IMR-90 (cell line): ENCODE results near the gene TERB1. TPM values are rescaled to one million over a fixed set of nuclear protein-coding genes. Genes with fewer than 3 reads are reported as not detected.

Experiments used
- ATAC-seq: fragments of 200-7000 bp; cut with Tn5 transposase; 2 replicates; pipeline ENCODE4 v1.9.1; 2020; ENCODE audit warnings: low read depth, mild to moderate bottlenecking, moderate library complexity
- Bru-seq: library from RNA; stranded (reverse); fragments of 400-500 nt; gene quantifications from one replicate; lab custom pipeline; 2021; lab: Mats Ljungman, UMichigan
- BruChase-seq, 2 experiments: library from RNA; stranded (reverse); fragments of 400-500 nt; gene quantifications; one replicate each; lab custom pipeline; 2021; lab: Mats Ljungman, UMichigan
- BruUV-seq: library from RNA; stranded (reverse); fragments of 400-500 nt; replicated peaks from 2 replicates; lab custom pipeline; 2021; lab: Mats Ljungman, UMichigan
- CTCF ChIA-PET: fragments of 300-600 bp; formaldehyde crosslinking; extraction: SDS; loops from one replicate; lab custom pipeline; 2021; ENCODE audit warnings: antibody characterized with exemption; lab: Yijun Ruan, JAX
- POLR2A ChIA-PET: fragments of 300-600 bp; sonication (Branson Sonifier 250); formaldehyde crosslinking; loops from one replicate; lab custom pipeline; 2022; ENCODE audit warnings: antibody characterized with exemption; ENCODE audit not compliant: unreplicated experiment; lab: Charles Lee
- DNase-seq: peaks from one replicate; pipeline ENCODE4 v3.0.0; 2013
- H2AFZ ChIP-seq: replicated peaks from 2 replicates; pipeline ENCODE3; 2013; ENCODE audit warnings: low read length, mild to moderate bottlenecking; ENCODE audit not compliant: poor library complexity
- H2AK5ac ChIP-seq: 2 replicates; pipeline ENCODE4 v1.6.1; 2013; ENCODE audit warnings: low read depth, low read length, inconsistent platforms
- H2AK9ac ChIP-seq: replicated peaks from 2 replicates; pipeline ENCODE3; 2013; ENCODE audit warnings: mild to moderate bottlenecking, low read depth, low read length, moderate library complexity; ENCODE audit not compliant: poor library complexity
- H2BK120ac ChIP-seq: 2 replicates; pipeline ENCODE4 v1.6.1; 2013; ENCODE audit warnings: low read depth, low read length, inconsistent platforms
- H2BK15ac ChIP-seq: 3 replicates; pipeline ENCODE4 v1.6.1; 2013; ENCODE audit warnings: low read depth, low read length, inconsistent platforms
- H2BK20ac ChIP-seq: 2 replicates; pipeline ENCODE4 v1.6.1; 2013; ENCODE audit warnings: low read depth, mild to moderate bottlenecking, inconsistent platforms, low read length, moderate library complexity
- H2BK5ac ChIP-seq: 2 replicates; pipeline ENCODE4 v1.6.1; 2013; ENCODE audit warnings: mild to moderate bottlenecking, low read depth, low read length, inconsistent platforms; ENCODE audit not compliant: poor library complexity, severe bottlenecking
- H3K14ac ChIP-seq: replicated peaks from 2 replicates; pipeline ENCODE4 v1.6.1; 2013; ENCODE audit warnings: low read depth, low read length, inconsistent platforms
- H3K18ac ChIP-seq: 2 replicates; pipeline ENCODE4 v1.6.1; 2013; ENCODE audit warnings: low read depth, low read length, control low read depth
- H3K23ac ChIP-seq: 2 replicates; pipeline ENCODE4 v1.6.1; 2013; ENCODE audit warnings: low read depth, low read length, inconsistent platforms
- H3K27ac ChIP-seq: 2 replicates; pipeline ENCODE4 v1.5.1; 2013; ENCODE audit warnings: mild to moderate bottlenecking, control low read depth, low read length; ENCODE audit not compliant: insufficient read depth
- H3K27me3 ChIP-seq: 2 replicates; pipeline ENCODE4 v1.6.1; 2013; ENCODE audit warnings: low read length; ENCODE audit not compliant: control insufficient read depth, insufficient read depth
- H3K36me3 ChIP-seq: 2 replicates; pipeline ENCODE4 v1.6.1; 2013; ENCODE audit warnings: low read length, mixed read lengths; ENCODE audit not compliant: control insufficient read depth, insufficient read depth
- H3K4ac ChIP-seq: 2 replicates; pipeline ENCODE4 v1.6.1; 2013; ENCODE audit warnings: low read depth, low read length, inconsistent platforms
- H3K4me1 ChIP-seq: 2 replicates; pipeline ENCODE4 v1.6.1; 2013; ENCODE audit warnings: low read length, mixed read lengths; ENCODE audit not compliant: control insufficient read depth, insufficient read depth
- H3K4me2 ChIP-seq: 2 replicates; pipeline ENCODE4 v1.6.1; 2013; ENCODE audit warnings: low read depth, mild to moderate bottlenecking, control low read depth, low read length, moderate library complexity
- H3K4me3 ChIP-seq: 2 replicates; pipeline ENCODE4 v1.5.1; 2013; ENCODE audit warnings: low read depth, mild to moderate bottlenecking, control low read depth, low read length, moderate library complexity; ENCODE audit not compliant: insufficient read depth
- H3K56ac ChIP-seq: 2 replicates; pipeline ENCODE4 v1.6.1; 2013; ENCODE audit warnings: low read length, inconsistent platforms; ENCODE audit not compliant: insufficient read depth; ENCODE audit errors: extremely low read depth
- H3K79me1 ChIP-seq, 2 experiments: 2 replicates each; pipeline ENCODE4 v1.6.1; 2013; ENCODE audit warnings: low read length in 2 of 2, inconsistent platforms in 1 of 2, low read depth in 1 of 2
- H3K9ac ChIP-seq: 2 replicates; pipeline ENCODE4 v1.6.1; 2013; ENCODE audit warnings: low read depth, low read length, control low read depth
- H3K9me1 ChIP-seq: 2 replicates; pipeline ENCODE4 v1.6.1; 2013; ENCODE audit warnings: low read length, inconsistent platforms; ENCODE audit not compliant: insufficient read depth
- H3K9me3 ChIP-seq: 2 replicates; pipeline ENCODE4 v1.6.1; 2013; ENCODE audit warnings: low read length; ENCODE audit not compliant: control insufficient read depth, insufficient read depth
- H4K20me1 ChIP-seq: 2 replicates; pipeline ENCODE4 v1.6.1; 2013; ENCODE audit warnings: low read length, inconsistent platforms; ENCODE audit not compliant: insufficient read depth
- H4K5ac ChIP-seq: 2 replicates; pipeline ENCODE4 v1.6.1; 2013; ENCODE audit warnings: mild to moderate bottlenecking, low read depth, low read length, control low read depth
- H4K8ac ChIP-seq, 2 experiments: 2 replicates each; pipeline ENCODE4 v1.6.1; 2013; ENCODE audit warnings: low read depth in 2 of 2, low read length in 2 of 2, control low read depth in 1 of 2, inconsistent platforms in 1 of 2
- H4K91ac ChIP-seq: 2 replicates; pipeline ENCODE4 v1.6.1; 2013; ENCODE audit warnings: low read depth, low read length, inconsistent platforms; ENCODE audit not compliant: insufficient read depth
- SMC3 ChIP-seq: fragments of 150-350 bp; IDR thresholded peaks from 2 replicates; pipeline ENCODE4 v1.6.1; 2016; ENCODE audit warnings: low read depth, mild to moderate bottlenecking, antibody characterized with exemption, low read length, moderate library complexity
- WGBS, 2 experiments: methylation state at CpG; one replicate each; pipeline versions ENCODE4 v1.1.5 to v1.1.7; 2013; ENCODE audit warnings: missing lambda C conversion rate in 2 of 2; ENCODE audit not compliant: insufficient read length in 1 of 2; ENCODE audit errors: extremely low coverage in 2 of 2; 5-methylcytosine and 5-hydroxymethylcytosine counted together
- dilution Hi-C: fragments of 300-500 bp; cut with HindIII; formaldehyde crosslinking; loops from one replicate; pipeline ENCODE4 v1.14.3; 2018; ENCODE audit warnings: low sequenced_read_pairs; ENCODE audit not compliant: unreplicated experiment
- in situ Hi-C: fragments of 300-500 bp; cut with MboI; formaldehyde crosslinking; loops from 3 replicates; pipeline ENCODE4 v1.14.3; 2019; ENCODE audit warnings: low sequenced_read_pairs, inconsistent platforms, mixed read lengths
- intact Hi-C: fragments of 100-400 bp; cut with micrococcal nuclease; formaldehyde crosslinking; loops from 2 replicates; pipeline ENCODE4 v1.10.0; 2022
- long read RNA-seq: library from polyadenylated mRNA; unstranded; transcript quantifications from one replicate; pipeline ENCODE4 v2.0.0, GENCODE V29; 2021; ENCODE audit not compliant: unreplicated experiment
- polyA plus RNA-seq, 3 experiments: library from polyadenylated mRNA; depleted of rRNA; stranded (reverse); fragments of >200 nt; gene quantifications; 2 replicates each; pipeline ENCODE4 v1.2.3, GENCODE V29; 2012; ENCODE audit warnings: low replicate concordance in 1 of 3
- total RNA-seq: library from RNA; depleted of rRNA; stranded (reverse); fragments of >200 nt; gene quantifications from 2 replicates; pipeline ENCODE4 v1.2.3, GENCODE V29; 2012; rRNA removed
- TF ChIP-seq, protein P1 (sequence below): fragments of 150-350 bp; IDR thresholded peaks from 2 replicates; pipeline ENCODE4 v1.6.1; 2017; ENCODE audit warnings: mild to moderate bottlenecking, antibody characterized with exemption, low read length, low read depth

The TERB1 gene, protein sequence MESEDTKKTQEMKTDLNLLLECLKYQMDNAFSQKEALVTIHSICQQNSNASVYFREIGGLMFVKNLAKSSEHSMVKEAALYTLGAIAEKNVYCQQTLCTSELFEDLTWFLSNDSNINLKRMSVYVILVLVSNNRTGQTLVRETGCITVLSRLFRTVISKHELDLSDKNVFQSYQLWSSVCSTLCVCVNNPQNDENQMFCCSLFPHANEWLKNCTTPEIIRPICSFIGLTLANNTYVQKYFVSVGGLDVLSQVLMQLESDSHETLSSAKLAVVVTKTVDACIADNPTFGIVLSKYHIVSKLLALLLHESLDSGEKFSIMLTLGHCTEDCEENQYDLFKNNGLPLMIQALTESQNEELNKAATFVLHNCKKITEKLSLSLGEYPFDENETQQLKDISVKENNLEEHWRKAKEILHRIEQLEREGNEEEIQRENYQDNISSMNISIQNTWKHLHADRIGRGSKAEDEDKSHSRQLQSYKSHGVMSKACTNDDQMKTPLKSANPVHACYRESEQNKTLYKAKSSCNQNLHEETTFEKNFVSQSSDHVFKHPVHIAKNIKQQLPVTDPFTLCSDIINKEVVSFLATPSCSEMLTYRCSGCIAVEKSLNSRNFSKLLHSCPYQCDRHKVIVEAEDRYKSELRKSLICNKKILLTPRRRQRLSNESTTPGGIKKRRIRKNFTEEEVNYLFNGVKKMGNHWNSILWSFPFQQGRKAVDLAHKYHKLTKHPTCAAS
- total RNA-seq (under 0.01 TPM in 1 of 2 replicates, not detected in the other), polyA plus RNA-seq (2012; rRNA removed) (not detected in 2 replicates), Bru-seq, nascent RNA (percentile 27 among the genes with signal in this experiment), BruChase-seq, experiment 1, labeled RNA remaining after a 6-hour chase (percentile 32 among the genes with signal in this experiment), BruChase-seq, experiment 2, labeled RNA remaining after a 2-hour chase (percentile 30 among the genes with signal in this experiment)
- not detected in 2 replicates for polyA plus RNA-seq (2012; cell fraction: cytosol; rRNA removed)
- 0.10 TPM in 1 of 2 replicates, not detected in the other for polyA plus RNA-seq (2012; cell fraction: nucleus; rRNA removed; ENCODE audit: low replicate concordance)
- long read RNA-seq = 0 reads

DNA sequence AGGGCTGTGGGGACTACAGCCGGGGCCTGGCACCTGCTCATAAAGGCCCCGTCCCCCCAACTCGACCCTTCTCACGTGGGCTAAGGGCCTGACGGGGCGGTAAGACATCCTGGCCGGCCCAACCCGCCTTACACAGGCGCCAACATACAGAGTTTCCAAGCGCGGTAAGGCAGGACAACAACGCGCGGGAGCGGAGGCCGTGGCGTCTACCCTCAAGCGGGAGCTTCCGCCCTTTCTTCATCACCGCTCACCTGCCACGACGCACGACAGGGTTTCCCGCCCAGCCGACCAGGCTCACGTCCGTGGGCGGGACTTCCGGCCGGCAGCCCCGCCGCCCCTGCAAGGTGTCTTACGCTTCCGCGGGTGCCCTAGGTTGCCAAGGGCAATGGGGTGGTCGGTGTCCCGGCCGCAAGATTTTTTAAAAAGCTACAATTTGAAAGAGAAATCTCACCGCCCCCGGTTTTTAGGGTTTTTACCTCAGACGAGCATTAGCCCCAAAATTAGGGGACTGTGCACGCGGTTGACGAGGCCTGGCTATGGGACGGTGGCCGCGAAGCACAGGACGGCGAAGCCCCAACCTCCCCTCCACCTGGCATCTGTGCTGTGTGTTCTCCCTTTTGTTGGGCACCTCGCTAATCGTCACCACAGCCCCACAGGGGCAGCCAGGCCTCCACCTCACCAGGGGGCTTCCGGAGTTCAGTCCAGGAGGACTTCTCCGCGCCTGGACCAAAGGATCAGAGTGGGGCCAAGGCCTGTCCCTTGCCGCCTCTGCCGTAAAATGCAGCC is at the start of gene TERB1:
Gene TERB1 (minus strand): TSS at position 265 of the 786 bp plus-strand sequence. CDS start 4,786 bp downstream, outside the sequence.
- ATAC-seq = no peak
- H3K36me3 ChIP-seq = peaks cover 21% of the 10 kb centered on the region
- H4K91ac ChIP-seq = no peak within 1 kb of the TSS
- POLR2A ChIA-PET = no interaction called here
- H3K9ac ChIP-seq = no peak within 1 kb of the TSS
- H3K4me2 ChIP-seq = no peak within 1 kb of the TSS
- H3K79me1 ChIP-seq = no peaks in the 10 kb centered on the region
- 93% methylated on average over 26 of the region's 56 CpGs; no CpG with 5 or more reads in 1 of the 2 experiments for WGBS, 2 experiments
- H4K8ac ChIP-seq = no peak within 1 kb of the TSS
- dilution Hi-C loops (no loop called here), in situ Hi-C loops (no loop called here), intact Hi-C loops (no loop called here)
- no peak within 1 kb of the TSS for H2BK15ac ChIP-seq
- H2BK20ac ChIP-seq = no peak within 1 kb of the TSS
- BruUV-seq = no TSS peak
- no peak within 1 kb of the TSS for H3K18ac ChIP-seq
- no peak within 1 kb of the TSS for H2BK5ac ChIP-seq
- no peak within 1 kb of the TSS for H2AFZ ChIP-seq
- H2AK9ac ChIP-seq = no peak within 1 kb of the TSS
- no peak within 1 kb of the TSS for H4K5ac ChIP-seq
- H3K9me1 ChIP-seq = no peaks in the 10 kb centered on the region
- CTCF ChIA-PET = no interaction called here
- H2BK120ac ChIP-seq = no peak within 1 kb of the TSS
- H3K4me1 ChIP-seq = no peaks in the 10 kb centered on the region
- no peak within 1 kb of the TSS for H3K4me3 ChIP-seq
- H3K14ac ChIP-seq = no peak within 1 kb of the TSS
- H3K27me3 ChIP-seq = no peaks in the 10 kb centered on the region
- H3K56ac ChIP-seq = no peak within 1 kb of the TSS
- no peaks in the 10 kb centered on the region for H3K9me3 ChIP-seq
- no peak within 1 kb of the TSS for H3K4ac ChIP-seq
- no peak for TF ChIP-seq SMC3
- TF ChIP-seq, protein P1, sequence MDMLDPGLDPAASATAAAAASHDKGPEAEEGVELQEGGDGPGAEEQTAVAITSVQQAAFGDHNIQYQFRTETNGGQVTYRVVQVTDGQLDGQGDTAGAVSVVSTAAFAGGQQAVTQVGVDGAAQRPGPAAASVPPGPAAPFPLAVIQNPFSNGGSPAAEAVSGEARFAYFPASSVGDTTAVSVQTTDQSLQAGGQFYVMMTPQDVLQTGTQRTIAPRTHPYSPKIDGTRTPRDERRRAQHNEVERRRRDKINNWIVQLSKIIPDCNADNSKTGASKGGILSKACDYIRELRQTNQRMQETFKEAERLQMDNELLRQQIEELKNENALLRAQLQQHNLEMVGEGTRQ = no peak
- DNase-seq = no peak
- no peak within 1 kb of the TSS for H2AK5ac ChIP-seq
- no peaks in the 10 kb centered on the region; the same call in 1 of the 2 replicates for H4K20me1 ChIP-seq
- H3K23ac ChIP-seq = no peak within 1 kb of the TSS
- no peak within 1 kb of the TSS for H3K27ac ChIP-seq
